Stimulated activated CD4-positive, alpha-beta T cell treated with anti-CD3 and anti-CD28 coated beads, Interleukin-1b, Interleukin-23, amount 100 ng/mL, for 48 hours (primary cell): ENCODE measurements around the gene BMF.
"Not testable (repeated sequence)": the region's sequence is repeated elsewhere in the genome, so short reads cannot be mapped to it uniquely, and the experiment has no call there.

Experiments
- DNase-seq: peaks from one replicate; pipeline ENCODE4 v3.0.0-alpha.2; 2020

Gene BMF

DNA sequence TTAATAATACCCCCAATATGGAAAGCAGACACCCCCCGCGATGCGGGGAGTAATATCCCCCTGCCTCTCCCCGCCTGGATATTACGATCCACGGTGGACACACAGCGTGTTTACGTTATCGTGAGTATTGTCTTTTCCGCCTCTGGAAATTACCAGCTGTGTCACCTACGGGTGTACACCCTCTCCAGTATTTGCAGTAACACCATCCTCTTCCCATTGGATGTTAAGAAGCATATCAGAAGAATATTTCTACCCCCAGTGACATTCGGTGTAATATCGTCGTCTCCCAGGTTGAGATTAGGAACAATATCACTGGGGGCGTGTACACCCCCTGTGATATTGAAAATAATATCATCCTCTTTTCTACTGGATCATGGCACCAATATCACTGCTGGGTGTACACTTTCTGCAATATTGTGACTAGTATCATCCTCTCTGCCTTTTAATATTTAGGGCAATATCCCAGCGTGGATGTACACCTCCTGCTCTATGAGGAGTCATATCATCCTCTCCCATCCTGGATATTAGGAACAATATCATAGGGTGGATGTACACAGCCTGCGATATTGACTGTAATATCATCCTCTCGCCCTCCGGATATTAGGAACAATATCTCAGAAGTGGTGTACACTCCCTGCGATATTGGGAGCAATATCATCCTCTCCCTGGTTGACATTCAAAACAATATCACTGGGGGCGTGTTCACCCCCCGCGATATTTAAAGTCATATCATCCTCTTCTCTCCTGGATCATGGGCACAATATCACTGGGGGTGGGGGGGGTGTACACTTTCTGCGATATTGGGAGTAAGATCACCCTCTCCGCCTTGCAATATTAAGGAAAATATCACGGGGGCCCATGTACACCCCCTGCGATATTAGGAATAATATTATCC is 20.3 kb upstream of the BMF start:
- DNase-seq: no peak

DNA sequence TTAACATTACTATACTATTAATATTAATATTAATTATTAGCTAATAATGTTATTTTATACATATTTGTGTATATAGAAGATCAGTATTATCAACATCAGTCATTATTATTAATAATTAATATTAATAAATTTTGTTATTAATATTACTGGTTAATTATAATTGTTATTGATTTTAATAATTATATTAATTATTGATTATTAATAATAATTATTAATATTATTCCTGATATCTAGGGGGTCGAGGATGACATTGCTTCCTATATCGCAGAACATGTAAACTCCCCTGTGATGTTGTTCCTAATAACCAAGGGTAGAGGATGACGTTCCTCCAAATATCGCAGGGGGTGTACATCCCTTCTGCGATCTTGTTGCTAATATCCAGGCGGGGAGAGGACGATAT is 17.3 kb upstream of the BMF start:
- DNase-seq: no peak

DNA sequence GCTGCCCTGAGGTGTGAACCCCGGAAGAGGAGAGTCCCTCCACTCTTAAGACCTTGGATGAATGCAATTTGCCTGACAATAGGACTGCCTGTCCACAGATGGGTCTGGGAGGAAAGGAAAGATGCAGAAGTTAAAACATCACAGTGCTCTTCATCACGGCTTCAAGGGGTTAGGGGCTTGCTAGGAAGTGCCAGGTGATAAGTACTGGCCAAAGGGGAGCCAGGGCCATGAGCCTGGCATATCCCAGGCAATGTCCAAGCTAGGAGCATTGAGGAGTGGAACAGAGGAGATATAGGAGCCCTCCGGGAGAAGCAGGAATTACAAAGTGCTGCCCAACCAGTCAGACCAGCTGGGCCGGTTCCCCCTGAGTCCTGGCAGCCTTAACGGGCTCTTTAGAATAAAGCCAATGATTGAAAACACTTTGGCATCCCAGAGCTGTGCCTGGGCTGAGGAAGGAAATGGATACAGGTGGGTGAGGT is 16.2 kb upstream of the BMF start:
- not testable (repeated sequence) for DNase-seq

DNA sequence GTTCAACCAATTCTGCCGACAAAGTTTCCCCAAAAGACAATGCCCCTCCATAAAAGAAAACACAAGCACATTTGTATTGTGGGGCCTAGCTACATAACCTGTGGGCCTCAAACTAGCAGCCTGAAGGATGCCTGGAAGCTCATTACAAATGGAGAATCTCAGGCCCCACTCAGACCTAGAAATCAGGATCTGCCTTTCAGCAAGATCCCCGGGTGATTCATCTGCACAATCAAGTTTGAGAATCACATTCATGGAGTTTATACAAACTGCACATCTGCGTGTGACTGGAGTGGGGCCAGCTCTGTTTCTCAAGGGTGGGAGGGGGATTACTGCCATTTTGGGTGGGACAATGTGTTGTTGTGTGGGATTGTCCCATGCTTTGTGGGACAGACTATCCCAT is 15.7 kb upstream of the BMF start:
- DNase-seq: not testable (repeated sequence)

DNA sequence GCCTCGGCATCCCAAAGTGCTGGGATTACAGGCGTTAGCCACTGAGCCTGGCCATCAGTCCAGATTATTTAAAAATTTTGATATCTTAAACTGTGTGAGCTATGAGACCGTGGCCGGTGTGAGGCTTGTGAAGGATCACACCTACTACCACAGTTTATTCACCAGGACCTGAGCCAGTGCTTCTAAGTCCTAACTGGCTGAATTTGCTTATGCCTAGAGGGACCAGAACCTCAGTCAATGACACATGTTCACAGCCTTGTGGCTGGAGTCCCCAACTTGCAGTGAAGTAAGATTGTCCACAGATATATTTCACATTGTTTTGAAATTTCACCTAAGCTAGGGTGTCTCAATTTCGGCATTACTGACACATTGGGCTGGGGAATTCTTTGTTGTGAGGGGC is 15.2 kb upstream of the BMF start:
- DNase-seq: not testable (repeated sequence)

DNA sequence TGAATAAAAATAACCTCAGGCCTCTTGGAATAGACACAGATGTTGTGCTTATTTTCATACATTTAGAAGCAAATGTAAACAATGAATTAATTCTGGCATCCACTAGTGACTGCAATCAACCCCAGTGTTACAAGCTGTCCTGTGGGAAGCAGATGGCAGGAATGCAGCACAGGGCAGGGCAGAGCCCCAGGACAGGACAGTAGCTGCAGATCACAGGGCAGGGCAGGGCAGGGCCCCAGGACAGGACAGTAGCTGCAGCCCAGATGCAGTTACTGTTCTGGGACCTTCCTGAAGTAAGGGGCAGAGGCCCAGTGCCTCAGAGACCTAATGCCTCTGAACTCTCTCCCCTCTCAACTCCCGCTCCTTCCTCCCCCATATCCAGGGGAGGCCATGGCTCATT is 14.3 kb upstream of the BMF start:
- not testable (repeated sequence) for DNase-seq

DNA sequence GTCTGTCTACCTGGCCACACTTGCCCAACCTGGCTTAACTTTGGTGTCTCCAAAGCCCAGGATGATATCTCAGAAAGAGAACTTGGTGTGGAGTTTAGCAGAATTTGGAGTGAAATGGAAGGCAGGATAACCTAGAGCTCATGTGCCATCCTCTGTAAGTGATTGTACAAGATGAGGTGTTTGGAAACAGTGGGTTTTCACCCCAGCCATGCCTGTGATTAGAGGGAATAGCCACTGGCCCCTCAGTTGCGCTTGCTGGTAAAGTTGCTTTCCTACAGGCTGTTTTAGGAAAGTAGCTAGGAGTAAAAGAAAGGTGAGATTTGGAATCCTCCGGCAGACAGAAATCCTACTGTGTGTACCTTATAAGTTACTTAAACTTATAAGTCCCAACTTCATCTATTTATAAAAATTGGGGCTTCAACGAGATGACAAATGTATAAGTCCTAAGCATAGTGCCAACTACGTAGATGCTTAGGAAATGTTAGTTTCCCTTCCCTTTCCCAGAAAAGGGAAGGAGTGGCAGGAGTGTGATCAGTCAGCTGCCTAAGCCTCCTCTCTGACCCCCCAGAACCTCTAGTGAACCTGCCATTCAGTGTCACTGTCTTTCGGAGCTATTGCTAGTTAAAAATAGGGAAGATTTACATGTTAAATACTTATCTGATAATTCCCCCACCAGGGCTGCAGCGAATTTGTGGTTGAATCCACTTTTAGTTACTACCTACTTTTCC is 13.4 kb upstream of the BMF start:
- DNase-seq: no peak

DNA sequence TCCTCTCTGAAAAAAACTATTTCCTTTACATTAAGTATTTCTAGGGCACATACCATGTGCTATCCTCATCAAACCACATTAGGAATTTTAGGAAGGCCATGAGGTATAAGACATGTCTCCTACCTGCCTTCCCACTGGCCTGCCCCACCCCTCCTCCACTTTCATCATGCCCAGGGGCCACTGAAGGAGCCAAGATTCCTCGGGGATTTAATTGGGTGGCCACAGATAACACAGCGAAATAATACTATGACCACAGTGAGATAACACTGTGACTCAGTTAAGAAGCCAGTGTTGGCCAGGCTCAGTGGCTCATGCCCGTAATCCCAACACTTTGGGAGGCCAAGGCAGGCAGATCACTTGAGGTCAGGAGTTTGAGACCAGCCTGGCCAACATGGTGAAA is 9.8 kb upstream of the BMF start:
- no peak for DNase-seq

DNA sequence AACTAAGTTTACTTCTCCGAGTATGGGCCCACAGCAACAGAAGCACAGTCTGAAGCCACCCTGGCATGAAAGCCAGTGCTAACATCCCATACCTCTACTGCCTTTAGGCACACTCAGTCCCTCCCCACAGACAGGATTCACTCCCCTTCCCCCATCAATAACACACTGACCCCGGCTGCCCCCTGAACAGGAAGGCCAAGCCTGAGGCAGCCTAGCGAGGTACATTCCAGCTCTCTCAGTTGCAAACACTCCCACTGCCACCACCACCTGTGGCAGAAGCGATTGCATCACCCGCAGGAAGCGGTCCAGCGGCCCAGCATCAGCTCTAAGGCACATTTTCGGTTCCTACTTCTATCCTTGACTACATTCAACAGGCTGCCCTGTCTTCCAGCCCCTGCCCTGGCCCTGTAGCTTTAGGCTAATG is 7.0 kb upstream of the BMF start:
- DNase-seq: peak; percentile 54

DNA sequence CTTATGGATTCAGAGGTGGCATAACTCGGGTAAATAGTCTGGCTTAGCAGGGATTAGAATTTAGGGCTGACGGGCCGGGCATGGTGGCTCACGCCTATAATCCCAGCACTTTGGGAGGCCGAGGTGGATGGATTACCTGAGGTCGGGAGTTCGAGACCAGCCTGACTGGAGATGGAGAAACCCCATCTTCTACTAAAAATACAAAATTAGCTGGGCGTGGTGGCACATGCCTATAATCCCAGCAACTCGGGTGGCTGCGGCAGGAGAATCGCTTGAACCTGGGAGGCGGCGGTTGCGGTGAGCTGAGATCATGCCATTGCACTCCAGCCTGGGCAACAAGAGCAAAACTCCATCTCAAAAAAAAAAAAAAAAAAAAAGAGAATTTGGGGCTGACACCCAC is 6.4 kb upstream of the BMF start:
- DNase-seq: not testable (repeated sequence)

DNA sequence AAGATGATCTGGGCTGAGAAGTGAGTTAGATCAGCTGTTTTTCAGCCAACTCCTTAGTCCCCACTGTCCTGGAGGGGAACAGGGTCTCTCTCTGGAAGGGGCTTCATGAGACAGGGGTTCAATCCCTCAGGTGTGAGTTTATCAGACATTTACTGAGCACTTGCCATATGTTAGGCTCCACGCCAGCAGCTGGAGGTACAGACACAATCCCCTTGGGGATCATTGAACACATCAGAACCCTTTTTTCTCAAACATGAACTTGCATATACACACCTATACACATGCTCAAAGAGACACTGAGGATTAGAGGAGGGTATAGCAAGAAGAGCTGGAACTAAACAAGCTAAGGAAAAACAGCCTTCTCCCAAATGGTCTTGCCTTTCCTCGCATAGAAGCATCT is 5.5 kb upstream of the BMF start:
- DNase-seq: no peak

DNA sequence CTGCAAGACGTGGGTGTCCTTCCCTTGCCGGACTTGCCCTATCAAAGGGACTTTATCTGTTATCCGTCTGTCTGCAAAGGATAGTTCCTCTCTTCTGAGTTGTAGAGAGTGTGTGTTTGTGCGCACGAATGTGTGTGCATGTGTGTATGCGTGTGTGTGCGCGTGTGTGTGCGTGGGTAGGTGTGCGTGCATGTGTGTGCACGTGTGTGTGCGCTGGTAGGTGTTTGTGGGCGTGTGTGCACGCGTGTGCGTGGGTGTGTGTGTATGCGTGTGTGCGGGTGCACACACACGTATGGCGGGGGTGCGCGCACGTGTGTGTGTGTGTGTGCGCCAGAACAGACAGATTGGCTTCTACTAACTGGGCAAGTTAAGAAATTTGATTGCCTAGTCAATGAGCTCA is 4.1 kb upstream of the BMF start:
- no peak for DNase-seq

DNA sequence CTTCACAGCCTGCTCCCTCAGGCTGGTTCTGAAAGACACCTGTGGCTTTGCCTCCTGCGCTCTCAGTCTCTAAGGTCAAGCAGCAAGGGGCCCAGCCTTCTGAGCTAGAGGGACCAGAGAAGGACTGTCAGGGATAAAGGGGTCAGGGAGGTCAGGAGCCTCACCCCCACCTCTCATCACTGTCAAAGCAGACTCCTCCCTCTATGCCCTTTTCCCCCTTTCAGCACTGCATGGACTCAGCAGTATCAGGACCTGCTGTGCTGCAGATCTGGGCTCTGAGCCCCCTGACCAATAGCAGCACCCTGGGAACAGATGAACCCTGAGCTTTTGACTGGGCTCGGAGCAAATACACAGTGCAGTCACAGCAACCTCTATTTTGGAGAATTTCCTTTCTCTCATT is 3.2 kb upstream of the BMF start:
- no peak for DNase-seq

DNA sequence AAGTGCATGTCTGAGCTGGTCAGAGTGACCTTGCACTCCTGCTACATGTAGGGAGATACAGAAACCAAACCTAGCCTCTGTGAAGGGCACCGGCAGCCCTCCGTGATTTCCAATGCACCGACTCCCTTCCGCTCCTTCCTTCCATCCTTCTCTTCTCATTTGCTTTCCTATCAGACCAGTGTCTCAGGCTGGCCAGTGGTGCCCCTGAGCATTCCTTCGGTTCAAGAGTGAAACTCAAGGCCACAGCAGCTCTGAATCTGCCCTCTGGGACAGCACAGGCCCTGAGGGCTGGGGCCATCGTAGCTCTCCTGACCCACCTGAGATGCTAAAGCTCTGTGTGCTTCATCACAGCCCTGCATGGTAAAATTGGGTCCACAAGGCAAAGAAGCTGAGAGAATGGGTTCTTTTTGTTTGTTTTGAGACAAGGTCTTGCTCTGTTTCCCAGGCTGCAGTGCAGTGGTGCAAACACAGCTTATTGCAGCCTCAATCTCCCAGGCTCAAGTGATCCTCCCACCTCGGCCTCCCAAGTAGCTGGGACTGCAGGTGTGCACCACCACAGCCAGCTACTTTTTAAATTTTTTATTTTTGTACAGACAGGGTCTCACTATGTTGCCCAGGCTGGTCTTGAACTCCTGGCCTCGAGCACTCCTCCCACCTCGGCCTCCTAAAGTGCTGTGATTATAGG is 2.3 kb upstream of the BMF start:
- no peak for DNase-seq

DNA sequence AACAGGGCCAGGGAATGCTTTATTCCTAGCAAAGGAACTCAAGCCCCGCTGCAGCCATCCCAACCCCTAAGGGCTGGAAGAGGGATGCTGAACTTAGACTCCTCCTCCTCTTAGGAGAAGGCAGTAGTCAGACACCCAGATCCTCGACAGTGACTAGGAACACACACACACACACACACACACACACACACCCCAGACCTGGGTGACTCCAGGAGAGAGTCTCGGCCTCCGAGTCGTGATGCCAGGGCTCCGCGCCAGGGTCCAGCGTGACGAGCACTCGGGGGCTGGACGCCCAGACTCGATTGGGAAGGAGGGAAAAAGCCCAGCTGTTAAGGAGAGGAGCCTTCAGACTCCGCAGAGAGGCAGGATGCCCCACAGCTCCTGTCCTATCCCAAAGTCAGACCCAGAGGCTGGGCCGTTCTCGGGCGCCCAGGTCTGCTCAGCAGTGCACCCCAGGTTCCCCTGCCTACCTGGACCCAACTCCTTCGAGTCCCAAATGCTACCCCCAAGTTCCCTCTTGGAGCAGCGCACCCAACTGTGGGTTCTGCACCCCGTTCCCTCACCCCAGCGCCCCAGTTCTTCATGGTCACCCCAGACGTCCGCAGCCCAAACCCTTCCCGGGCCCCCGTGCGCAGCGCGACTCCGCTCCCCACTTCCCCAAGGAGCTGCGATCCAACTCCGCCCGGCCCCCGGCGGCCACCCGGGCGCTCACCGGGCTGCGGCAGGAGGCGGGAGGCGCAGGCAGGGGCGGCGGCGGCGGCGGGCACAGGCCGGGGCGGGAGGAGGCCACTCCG is 421 bp downstream of the BMF start:
- DNase-seq: no peak

DNA sequence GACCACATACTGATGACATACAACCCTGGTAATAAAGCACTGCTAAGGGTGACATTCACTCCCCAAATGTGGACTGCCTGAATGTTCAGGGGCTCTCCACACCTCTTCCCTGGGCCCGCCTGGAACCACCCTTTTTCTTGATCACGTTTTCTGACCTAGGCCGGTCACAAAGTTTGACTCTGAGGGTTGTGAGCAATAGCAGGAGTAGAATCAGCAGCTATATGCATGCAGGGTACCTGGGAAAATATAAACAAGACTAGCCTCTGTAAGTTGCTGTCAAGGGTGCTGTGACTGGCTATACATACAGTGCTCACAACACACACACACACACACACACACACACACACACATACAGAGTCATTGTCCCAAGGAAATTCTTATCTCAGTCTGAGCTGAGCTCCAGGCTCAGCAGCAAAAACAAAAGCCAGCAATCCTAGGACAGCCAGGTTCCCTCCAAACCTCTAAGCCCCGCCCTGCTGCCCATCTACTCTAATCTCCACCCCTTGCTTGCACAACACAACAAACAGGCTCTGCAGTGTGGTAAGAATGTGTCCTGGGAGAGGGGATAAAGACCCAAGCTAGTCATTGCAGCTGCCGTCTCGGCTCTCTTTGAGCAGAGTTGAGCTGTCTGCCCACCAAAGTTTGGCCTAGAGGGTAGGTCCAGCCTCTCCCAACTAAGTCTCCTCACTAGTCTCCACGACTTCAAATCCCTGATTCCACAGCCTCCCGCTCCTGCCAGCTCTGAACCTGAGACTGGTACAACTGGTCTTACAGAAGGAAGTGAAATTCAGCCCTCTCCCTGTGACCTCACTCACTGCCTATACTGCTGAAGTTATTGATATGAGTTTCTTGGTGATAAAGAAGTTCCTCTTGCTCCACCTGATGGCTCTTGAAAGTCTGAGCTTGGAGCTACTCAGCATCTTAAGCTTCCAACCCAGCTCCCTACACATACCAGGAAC is 2.2 kb downstream of the BMF start:
- DNase-seq: no peak

DNA sequence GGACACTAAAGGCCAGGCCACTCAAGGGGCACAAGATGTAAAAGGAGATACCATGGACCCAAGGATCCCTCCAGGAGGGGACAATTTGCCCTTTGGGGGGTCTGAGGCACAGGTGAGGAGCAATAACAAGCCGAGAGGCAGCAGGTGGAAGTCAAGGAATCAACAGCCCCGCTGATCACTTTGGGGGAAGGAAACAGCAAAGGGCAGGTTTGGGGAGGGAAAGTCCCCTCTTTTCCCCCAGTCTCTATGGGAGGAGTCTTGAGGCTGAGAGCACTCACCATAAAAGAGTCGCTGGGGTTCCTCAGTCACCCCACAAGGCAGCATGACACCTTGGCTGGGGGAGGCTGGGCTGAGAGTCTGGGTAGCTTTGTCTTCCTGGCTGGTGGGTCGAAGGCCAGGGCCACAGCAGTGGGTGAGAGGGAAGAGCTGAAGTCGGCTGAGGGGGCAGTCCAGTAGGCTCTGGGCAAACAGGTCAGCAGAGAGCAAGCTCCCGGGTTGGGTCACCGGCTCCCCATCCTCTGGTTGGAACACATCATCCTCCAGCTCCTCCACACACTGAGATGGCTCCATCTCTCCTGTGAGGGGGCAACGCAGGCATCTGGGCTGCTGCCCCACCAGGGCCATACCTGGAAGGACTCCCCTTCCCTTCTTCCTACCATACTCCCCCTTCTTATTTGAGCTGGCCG is 3.0 kb downstream of the BMF start:
- peak; percentile 60 for DNase-seq

DNA sequence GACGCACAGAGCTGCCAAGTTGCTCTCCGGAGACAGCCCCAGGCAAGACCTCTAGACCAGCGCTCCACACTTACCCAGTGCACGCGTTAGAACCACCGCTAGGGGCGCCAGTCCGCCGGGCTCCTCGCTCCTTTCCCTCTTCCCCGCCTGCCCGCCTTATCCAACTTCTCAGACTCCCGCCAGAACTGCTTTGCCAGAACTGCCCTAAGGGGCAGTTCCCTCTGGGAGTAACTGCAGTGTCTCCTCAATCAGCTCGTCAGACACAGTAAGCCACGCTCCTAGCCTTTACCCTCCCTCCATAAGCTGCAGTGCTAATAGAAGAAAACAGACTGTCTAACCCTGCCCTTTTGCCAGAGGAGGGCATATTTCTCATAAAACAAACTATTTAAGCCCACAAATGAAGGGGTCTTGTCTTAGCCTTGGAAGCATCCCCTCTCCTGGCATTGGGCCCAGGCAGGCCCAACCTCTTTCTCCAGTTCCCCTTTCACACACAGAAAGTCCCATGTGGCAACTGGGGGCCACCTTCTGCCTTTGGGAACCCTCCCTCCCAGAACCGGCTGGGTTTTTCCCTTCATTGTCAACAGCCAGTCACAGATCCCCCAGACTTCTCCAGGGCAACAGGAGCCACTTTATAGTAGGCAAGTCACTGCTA is 3.7 kb downstream of the BMF start:
- peak; percentile 80 for DNase-seq

DNA sequence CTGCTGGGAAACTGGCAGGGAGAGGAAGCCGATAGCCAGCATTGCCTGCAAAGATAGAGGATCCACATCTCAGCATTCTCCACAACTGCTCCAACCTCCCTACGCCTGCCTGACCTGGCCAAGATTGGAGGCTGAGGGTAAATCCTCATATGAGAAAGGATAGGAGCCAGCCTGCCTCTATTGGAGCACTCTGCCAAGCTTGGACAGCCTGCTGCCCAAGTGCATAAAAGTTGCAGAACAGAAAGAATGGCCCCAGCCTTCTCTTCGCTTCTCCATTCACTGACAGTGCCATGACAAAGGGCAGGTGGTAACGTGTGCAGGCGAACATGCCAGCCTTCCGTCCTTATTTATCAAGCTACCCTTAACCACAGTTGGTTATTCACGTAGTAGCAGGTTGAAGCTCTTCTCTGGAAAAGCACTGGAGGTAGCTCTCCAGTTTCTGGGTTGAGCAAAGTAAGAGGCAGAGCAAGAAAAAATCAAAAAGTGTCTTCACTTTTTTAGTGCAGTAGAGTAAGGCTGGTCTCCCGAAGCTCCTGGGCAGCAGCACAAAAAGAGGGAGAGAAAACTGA is 4.3 kb downstream of the BMF start:
- no peak for DNase-seq

DNA sequence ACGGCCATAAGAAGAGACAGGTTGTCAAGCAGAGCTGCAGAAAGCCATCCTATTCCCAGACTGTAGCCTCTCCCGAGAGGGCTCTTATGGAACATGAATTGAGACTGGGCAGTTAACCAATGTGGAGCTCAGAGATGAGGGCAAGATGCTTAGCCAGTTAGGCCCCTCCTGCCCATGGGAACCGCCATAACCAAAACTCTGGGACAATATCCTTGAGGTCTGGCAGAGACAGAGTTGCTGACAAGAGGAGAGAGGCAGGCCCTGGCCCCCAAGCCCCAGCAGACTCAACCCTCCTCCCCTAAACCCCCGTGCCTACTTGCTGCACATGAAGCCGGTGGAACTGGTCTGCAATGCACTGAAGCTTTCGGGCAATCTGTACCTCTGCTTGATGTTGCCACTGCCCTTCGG is 4.8 kb downstream of the BMF start:
- DNase-seq: no peak
